KMS-11 (cell line): ENCODE results near the gene UGT1A7.

ENCODE experiments used
- H2AFZ ChIP-seq: fragments of 200-600 bp; sonication (generic); 2 replicates; pipeline ENCODE4 v1.6.1; 2016; ENCODE audit warnings: antibody characterized with exemption, mixed run types, low read depth
- H3K27ac ChIP-seq: fragments of 200-600 bp; sonication (generic); 2 replicates; pipeline ENCODE4 v1.6.1; 2016; ENCODE audit warnings: mild to moderate bottlenecking, mixed run types
- H3K27me3 ChIP-seq: fragments of 200-600 bp; sonication (generic); 2 replicates; pipeline ENCODE4 v1.6.1; 2017; ENCODE audit warnings: mild to moderate bottlenecking, low read depth, mixed run types, moderate library complexity; ENCODE audit not compliant: insufficient read depth
- H3K36me3 ChIP-seq: fragments of 200-600 bp; sonication (generic); 2 replicates; pipeline ENCODE4 v1.6.1; 2017; ENCODE audit warnings: mild to moderate bottlenecking, mixed run types; ENCODE audit not compliant: insufficient read depth
- H3K4me1 ChIP-seq: fragments of 200-600 bp; sonication (generic); 2 replicates; pipeline ENCODE4 v1.6.1; 2016; ENCODE audit warnings: mild to moderate bottlenecking, low read depth, mixed run types; ENCODE audit not compliant: poor library complexity, severe bottlenecking
- H3K4me2 ChIP-seq: fragments of 200-600 bp; sonication (generic); 2 replicates; pipeline ENCODE4 v1.7.0; 2016; ENCODE audit warnings: mild to moderate bottlenecking, mixed run types
- H3K4me3 ChIP-seq: fragments of 200-600 bp; sonication (generic); IDR thresholded peaks from 2 replicates; pipeline ENCODE4 v1.6.1; 2017; ENCODE audit warnings: low read depth, low read length, mixed read lengths; ENCODE audit not compliant: insufficient read depth
- H3K79me2 ChIP-seq: fragments of 200-600 bp; sonication (generic); 2 replicates; pipeline ENCODE4 v1.6.1; 2016; ENCODE audit warnings: low read depth, mixed run types; ENCODE audit not compliant: insufficient read depth
- H3K9ac ChIP-seq: fragments of 200-600 bp; sonication (generic); 2 replicates; pipeline ENCODE4 v1.6.1; 2016; ENCODE audit warnings: mild to moderate bottlenecking, mixed run types
- H4K20me1 ChIP-seq: fragments of 200-600 bp; sonication (generic); 2 replicates; pipeline ENCODE4 v1.6.1; 2016; ENCODE audit warnings: mild to moderate bottlenecking, mixed run types; ENCODE audit not compliant: insufficient read depth
- TF ChIP-seq, protein P1 (sequence below): fragments of 200-600 bp; sonication (generic); conservative IDR thresholded peaks from 2 replicates; pipeline ENCODE4 v1.6.1; 2017; ENCODE audit warnings: low read depth, mild to moderate bottlenecking, antibody characterized with exemption, low read length, moderate library complexity, mixed read lengths

Gene UGT1A7

DNA sequence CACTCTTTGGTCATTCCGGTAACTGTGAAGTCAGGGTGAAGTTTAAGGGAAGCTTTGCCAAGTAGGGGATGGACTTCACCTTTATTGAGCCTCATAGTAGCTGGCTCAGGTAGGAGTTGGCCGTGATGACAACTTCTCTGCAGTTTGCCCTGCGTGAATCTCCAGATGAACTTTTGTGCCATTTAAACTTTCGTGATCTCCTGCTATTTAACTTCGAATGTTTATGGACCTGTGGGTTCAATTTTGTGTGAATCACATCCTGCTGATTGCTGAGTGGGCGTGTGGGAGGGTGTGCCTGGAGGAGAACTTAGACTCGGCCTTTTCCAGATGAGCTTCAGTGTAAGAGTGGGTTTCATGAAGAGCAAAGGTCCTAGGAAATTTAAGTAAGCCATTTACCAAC lies 82.6 kb downstream of the UGT1A7 start:
- TF ChIP-seq, protein P1, sequence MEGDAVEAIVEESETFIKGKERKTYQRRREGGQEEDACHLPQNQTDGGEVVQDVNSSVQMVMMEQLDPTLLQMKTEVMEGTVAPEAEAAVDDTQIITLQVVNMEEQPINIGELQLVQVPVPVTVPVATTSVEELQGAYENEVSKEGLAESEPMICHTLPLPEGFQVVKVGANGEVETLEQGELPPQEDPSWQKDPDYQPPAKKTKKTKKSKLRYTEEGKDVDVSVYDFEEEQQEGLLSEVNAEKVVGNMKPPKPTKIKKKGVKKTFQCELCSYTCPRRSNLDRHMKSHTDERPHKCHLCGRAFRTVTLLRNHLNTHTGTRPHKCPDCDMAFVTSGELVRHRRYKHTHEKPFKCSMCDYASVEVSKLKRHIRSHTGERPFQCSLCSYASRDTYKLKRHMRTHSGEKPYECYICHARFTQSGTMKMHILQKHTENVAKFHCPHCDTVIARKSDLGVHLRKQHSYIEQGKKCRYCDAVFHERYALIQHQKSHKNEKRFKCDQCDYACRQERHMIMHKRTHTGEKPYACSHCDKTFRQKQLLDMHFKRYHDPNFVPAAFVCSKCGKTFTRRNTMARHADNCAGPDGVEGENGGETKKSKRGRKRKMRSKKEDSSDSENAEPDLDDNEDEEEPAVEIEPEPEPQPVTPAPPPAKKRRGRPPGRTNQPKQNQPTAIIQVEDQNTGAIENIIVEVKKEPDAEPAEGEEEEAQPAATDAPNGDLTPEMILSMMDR: no peak
- Histone ChIP-seq H3K36me3 (no peaks in the 10 kb centered on the region), H3K4me1 (no peaks in the 10 kb centered on the region), H3K9ac (no peak overlapping the region), H3K27ac (no peak overlapping the region), H3K79me2 (no peaks in the 10 kb centered on the region), H3K4me2 (no peak overlapping the region), H2AFZ (no peak overlapping the region), H3K27me3 (no peaks in the 10 kb centered on the region), H4K20me1 (no peaks in the 10 kb centered on the region), H3K4me3 (no peak overlapping the region)

DNA sequence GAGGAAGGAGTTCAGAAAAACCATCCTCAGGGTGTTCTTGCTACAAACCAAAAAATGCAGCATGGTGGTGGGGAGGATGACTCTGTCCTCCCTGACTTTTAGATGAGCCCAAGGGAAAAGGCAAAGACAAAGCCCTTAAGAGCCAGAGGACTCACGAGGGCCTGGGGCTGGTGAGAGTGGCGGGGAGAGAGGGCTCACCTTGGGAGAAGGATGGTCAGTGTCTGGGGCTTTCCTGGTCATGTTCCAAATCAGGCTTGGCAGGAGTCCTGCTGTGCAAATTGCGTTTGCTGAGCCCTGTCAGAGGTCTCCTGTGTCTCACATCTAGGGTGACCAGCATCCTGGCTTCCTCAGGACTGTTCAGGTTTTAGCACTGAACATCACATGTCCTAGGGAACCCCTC lies 83.1 kb downstream of the UGT1A7 start:
- Histone ChIP-seq H3K4me1 (no peaks in the 10 kb centered on the region), H3K9ac (no peak overlapping the region), H3K27me3 (no peaks in the 10 kb centered on the region), H3K79me2 (no peaks in the 10 kb centered on the region), H4K20me1 (no peaks in the 10 kb centered on the region), H3K27ac (no peak overlapping the region), H3K36me3 (no peaks in the 10 kb centered on the region), H3K4me3 (no peak overlapping the region), H3K4me2 (no peak overlapping the region), H2AFZ (no peak overlapping the region)
- TF ChIP-seq, protein P1: no peak

DNA sequence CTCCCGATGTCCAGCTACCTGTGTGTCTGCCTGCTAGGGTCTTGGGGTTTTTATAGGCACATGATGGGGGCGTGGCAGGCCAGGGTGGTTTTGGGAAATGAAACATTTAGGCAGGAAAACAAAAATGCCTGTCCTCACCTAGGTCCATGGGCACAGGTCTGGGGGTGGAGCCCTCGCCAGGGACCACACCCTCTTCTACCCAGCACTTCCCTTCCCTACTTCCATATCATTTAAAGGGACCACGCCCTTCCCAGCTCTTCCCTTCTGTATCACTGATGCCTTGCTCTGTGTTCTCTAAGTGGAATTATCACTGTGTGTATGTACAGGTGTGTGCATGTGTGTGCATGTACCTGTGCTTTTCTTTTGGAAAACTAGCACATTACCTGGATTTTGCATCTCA lies 84.7 kb downstream of the UGT1A7 start:
- TF ChIP-seq, protein P1: no peak
- Histone ChIP-seq H3K27me3 (no peaks in the 10 kb centered on the region), H3K27ac (no peak overlapping the region), H3K4me2 (no peak overlapping the region), H3K4me3 (no peak overlapping the region), H2AFZ (no peak overlapping the region), H3K36me3 (no peaks in the 10 kb centered on the region), H3K4me1 (no peaks in the 10 kb centered on the region), H3K79me2 (no peaks in the 10 kb centered on the region), H4K20me1 (no peaks in the 10 kb centered on the region), H3K9ac (no peak overlapping the region)

DNA sequence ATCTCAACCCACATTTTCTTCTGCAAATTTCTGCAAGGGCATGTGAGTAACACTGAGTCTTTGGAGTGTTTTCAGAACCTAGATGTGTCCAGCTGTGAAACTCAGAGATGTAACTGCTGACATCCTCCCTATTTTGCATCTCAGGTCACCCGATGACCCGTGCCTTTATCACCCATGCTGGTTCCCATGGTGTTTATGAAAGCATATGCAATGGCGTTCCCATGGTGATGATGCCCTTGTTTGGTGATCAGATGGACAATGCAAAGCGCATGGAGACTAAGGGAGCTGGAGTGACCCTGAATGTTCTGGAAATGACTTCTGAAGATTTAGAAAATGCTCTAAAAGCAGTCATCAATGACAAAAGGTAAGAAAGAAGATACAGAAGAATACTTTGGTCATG lies 86.4 kb downstream of the UGT1A7 start:
- TF ChIP-seq, protein P1: no peak
- Histone ChIP-seq H3K27ac (no peak overlapping the region), H4K20me1 (no peaks in the 10 kb centered on the region)

DNA sequence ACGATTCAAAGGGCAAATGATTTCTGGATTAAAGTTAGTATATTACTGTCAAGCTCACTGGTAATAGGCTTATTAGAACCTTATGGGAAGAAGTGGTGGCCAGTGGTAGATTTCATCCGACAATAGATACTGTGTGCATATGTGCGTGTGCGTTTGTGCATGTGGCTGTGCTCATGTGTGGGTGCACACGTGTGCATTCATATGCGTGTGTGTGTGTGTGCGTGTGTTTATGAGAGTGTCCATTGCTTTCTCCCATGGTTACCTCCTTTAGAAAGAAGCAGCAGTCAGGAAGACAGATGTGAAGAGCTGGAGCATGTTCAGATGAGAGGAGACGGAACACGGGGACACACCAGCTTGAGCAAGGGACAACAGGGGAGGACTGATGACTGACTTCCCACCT lies 87.6 kb downstream of the UGT1A7 start:
- TF ChIP-seq, protein P1: no peak
- no peak overlapping the region for H3K27ac ChIP-seq
- H4K20me1 ChIP-seq: no peaks in the 10 kb centered on the region
- H3K4me2 ChIP-seq: no peak overlapping the region
- H2AFZ ChIP-seq: no peak overlapping the region
- H3K4me1 ChIP-seq: no peaks in the 10 kb centered on the region
- no peaks in the 10 kb centered on the region for H3K79me2 ChIP-seq
- no peak overlapping the region for H3K4me3 ChIP-seq
- no peak overlapping the region for H3K9ac ChIP-seq
- H3K36me3 ChIP-seq: no peaks in the 10 kb centered on the region
- H3K27me3 ChIP-seq: no peaks in the 10 kb centered on the region

More for the DNA sequence above, 86.4 kb downstream of the UGT1A7 start:
- Histone ChIP-seq H3K79me2 (no peaks in the 10 kb centered on the region), H3K9ac (no peak overlapping the region), H3K4me1 (no peaks in the 10 kb centered on the region), H3K36me3 (no peaks in the 10 kb centered on the region), H2AFZ (no peak overlapping the region), H3K27me3 (no peaks in the 10 kb centered on the region), H3K4me2 (no peak overlapping the region), H3K4me3 (no peak overlapping the region)
